Neural cell (in vitro differentiated cells): ENCODE results near the gene ESYT2. TPM values are rescaled to one million over a fixed set of nuclear protein-coding genes. Genes with fewer than 3 reads are reported as not detected.

ENCODE experiments used
- H2AFZ ChIP-seq: fragments of 200-600, 300-800 bp; sonication (generic), shearing (Covaris generic); 2 replicates; pipeline ENCODE4 v1.6.0; 2014; ENCODE audit warnings: low read depth, mild to moderate bottlenecking, antibody characterized with exemption, low read length, moderate library complexity
- H3F3A ChIP-seq: fragments of 200-600 bp; shearing (Covaris generic); 2 replicates; pipeline ENCODE4 v1.6.1; 2016; ENCODE audit warnings: mild to moderate bottlenecking, moderate library complexity, mixed read lengths, antibody characterized with exemption, low read length; ENCODE audit not compliant: insufficient read depth, poor library complexity, severe bottlenecking
- H3K27ac ChIP-seq: fragments of 200-600, 300-800 bp; sonication (generic), shearing (Covaris generic); 2 replicates; pipeline ENCODE4 v1.5.1; 2014; ENCODE audit warnings: mild to moderate bottlenecking, low read length, moderate library complexity
- H3K27me3 ChIP-seq: fragments of 300-800, 200-600 bp; sonication (generic), shearing (Covaris generic); 2 replicates; pipeline ENCODE4 v1.6.0; 2014; ENCODE audit warnings: mild to moderate bottlenecking, low read depth, low read length, moderate library complexity; ENCODE audit not compliant: insufficient read depth
- H3K36me3 ChIP-seq: fragments of 300-800, 200-600 bp; sonication (generic), shearing (Covaris generic); 2 replicates; pipeline ENCODE4 v1.5.1; 2014; ENCODE audit warnings: mild to moderate bottlenecking, antibody characterized with exemption, low read length, moderate library complexity; ENCODE audit not compliant: insufficient read depth
- H3K4me2 ChIP-seq: fragments of 300-800, 200-600 bp; sonication (generic), shearing (Covaris generic); 2 replicates; pipeline ENCODE4 v1.6.0; 2014; ENCODE audit warnings: mild to moderate bottlenecking, low read length
- H3K4me3 ChIP-seq: fragments of 300-800, 200-600 bp; sonication (generic), shearing (Covaris generic); 2 replicates; pipeline ENCODE4 v1.5.1; 2014; ENCODE audit warnings: mild to moderate bottlenecking, low read length, moderate library complexity
- H3K79me2 ChIP-seq: fragments of 200-600 bp; shearing (Covaris generic); replicated peaks from 2 replicates; pipeline ENCODE4 v1.6.0; 2014; ENCODE audit warnings: mild to moderate bottlenecking, low read length, moderate library complexity; ENCODE audit not compliant: insufficient read depth
- H3K9ac ChIP-seq: fragments of 300-800, 200-600 bp; sonication (generic), shearing (Covaris generic); 2 replicates; pipeline ENCODE4 v1.6.1; 2016; ENCODE audit warnings: mild to moderate bottlenecking, low read length, mixed read lengths
- H3K9me2 ChIP-seq: fragments of 200-600 bp; shearing (Covaris generic); 2 replicates; pipeline ENCODE4 v1.6.1; 2016; ENCODE audit warnings: mild to moderate bottlenecking, low read length, mixed read lengths; ENCODE audit not compliant: insufficient read depth
- H3K9me3 ChIP-seq: fragments of 200-600, 300-800 bp; sonication (generic), shearing (Covaris generic); 2 replicates; pipeline ENCODE4 v1.6.1; 2016; ENCODE audit warnings: mild to moderate bottlenecking, mixed run types, low read length, moderate library complexity, mixed read lengths
- H4K20me1 ChIP-seq: fragments of 200-600 bp; shearing (Covaris generic); 2 replicates; pipeline ENCODE4 v1.6.1; 2016; ENCODE audit warnings: mild to moderate bottlenecking, mixed run types; ENCODE audit not compliant: insufficient read depth
- CTCF ChIP-seq: fragments of 450-650 bp; IDR thresholded peaks from 2 replicates; pipeline ENCODE4 v1.5.1; 2014; ENCODE audit warnings: antibody characterized with exemption, mild to moderate bottlenecking, moderate library complexity; ENCODE audit not compliant: poor library complexity, severe bottlenecking
- EP300 ChIP-seq: fragments of 450-650 bp; conservative IDR thresholded peaks from 2 replicates; pipeline ENCODE4 v1.6.1; 2014; ENCODE audit warnings: antibody characterized with exemption, mild to moderate bottlenecking, moderate library complexity; ENCODE audit not compliant: poor library complexity, severe bottlenecking
- EZH2 ChIP-seq: fragments of 200-600, 300-800 bp; shearing (Covaris generic), sonication (generic); IDR thresholded peaks from 2 replicates; pipeline ENCODE4 v1.6.1; 2014; ENCODE audit warnings: antibody characterized with exemption, low read length, borderline replicate concordance, mild to moderate bottlenecking; ENCODE audit not compliant: insufficient read depth, poor library complexity, severe bottlenecking
- MXI1 ChIP-seq: fragments of 450-650 bp; conservative IDR thresholded peaks from 2 replicates; pipeline ENCODE4 v1.6.1; 2014; ENCODE audit warnings: antibody characterized with exemption, mild to moderate bottlenecking; ENCODE audit not compliant: poor library complexity, severe bottlenecking
- POLR2AphosphoS5 ChIP-seq: IDR thresholded peaks from 2 replicates; pipeline ENCODE4 v1.6.1; 2012
- RAD21 ChIP-seq: fragments of 450-650 bp; conservative IDR thresholded peaks from 2 replicates; pipeline ENCODE4 v1.6.1; 2014; ENCODE audit warnings: antibody characterized with exemption, mild to moderate bottlenecking, moderate library complexity
- SMC3 ChIP-seq: fragments of 450-650 bp; conservative IDR thresholded peaks from 2 replicates; pipeline ENCODE4 v1.6.1; 2014; ENCODE audit warnings: antibody characterized with exemption, mild to moderate bottlenecking, moderate library complexity; ENCODE audit not compliant: poor library complexity
- TAF1 ChIP-seq: IDR thresholded peaks from 2 replicates; pipeline ENCODE4 v1.6.1; 2012; ENCODE audit warnings: low read depth
- polyA plus RNA-seq: library from polyadenylated mRNA; depleted of rRNA; stranded (reverse); fragments of >200 nt; gene quantifications from 2 replicates; pipeline ENCODE4 v1.2.3, GENCODE V29; 2014
- TF ChIP-seq, protein P1 (sequence below): IDR thresholded peaks from 2 replicates; pipeline ENCODE4 v1.6.1; 2012; ENCODE audit warnings: borderline replicate concordance

Gene ESYT2
- polyA plus RNA-seq, 1 donor from 2014 or later = 23.8 TPM

DNA sequence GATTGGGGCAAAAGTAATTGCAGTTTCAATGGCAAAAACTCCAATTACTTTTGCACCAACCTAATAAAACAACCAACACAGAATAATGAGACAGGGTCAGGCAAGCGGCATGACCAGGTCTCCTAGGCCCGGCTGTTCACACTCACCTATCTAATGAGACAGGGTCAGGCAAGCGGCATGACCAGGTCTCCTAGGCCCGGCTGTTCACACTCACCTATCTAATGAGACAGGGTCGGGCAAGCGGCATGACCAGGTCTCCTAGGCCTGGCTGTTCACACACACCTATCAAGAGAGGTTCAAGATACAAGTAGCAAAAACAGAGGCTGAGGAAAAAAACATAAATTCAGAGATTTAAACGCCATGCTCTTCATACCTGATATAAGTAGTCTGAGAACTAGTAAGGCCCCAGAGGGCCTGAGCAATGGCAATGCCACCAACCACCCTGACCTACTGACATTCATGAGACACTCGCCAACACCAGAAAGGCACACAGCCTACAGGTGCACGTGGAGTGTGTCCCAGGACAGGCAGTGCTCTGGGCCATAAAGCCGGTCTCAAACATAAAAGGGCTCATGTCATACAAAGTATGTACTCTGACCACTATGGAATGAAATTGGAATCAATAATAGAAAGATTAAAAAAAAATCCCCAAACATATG is 84.1 kb downstream of the ESYT2 start:
- Histone ChIP-seq H3K36me3 (no peaks in the 10 kb centered on the region), H3K9ac (no peak overlapping the region), H3K27me3 (no peaks in the 10 kb centered on the region), H3K9me3 (no peaks in the 10 kb centered on the region), H4K20me1 (no peaks in the 10 kb centered on the region), H3K27ac (no peak overlapping the region), H3K4me3 (no peak overlapping the region), H2AFZ (no peak overlapping the region), H3F3A (no peaks in the 10 kb centered on the region), H3K9me2 (no peaks in the 10 kb centered on the region), H3K79me2 (no peaks in the 10 kb centered on the region), H3K4me2 (no peak overlapping the region)
- no peak for TF ChIP-seq RAD21
- TF ChIP-seq EP300 = no peak
- TF ChIP-seq CTCF = no peak
- TF ChIP-seq, protein P1, sequence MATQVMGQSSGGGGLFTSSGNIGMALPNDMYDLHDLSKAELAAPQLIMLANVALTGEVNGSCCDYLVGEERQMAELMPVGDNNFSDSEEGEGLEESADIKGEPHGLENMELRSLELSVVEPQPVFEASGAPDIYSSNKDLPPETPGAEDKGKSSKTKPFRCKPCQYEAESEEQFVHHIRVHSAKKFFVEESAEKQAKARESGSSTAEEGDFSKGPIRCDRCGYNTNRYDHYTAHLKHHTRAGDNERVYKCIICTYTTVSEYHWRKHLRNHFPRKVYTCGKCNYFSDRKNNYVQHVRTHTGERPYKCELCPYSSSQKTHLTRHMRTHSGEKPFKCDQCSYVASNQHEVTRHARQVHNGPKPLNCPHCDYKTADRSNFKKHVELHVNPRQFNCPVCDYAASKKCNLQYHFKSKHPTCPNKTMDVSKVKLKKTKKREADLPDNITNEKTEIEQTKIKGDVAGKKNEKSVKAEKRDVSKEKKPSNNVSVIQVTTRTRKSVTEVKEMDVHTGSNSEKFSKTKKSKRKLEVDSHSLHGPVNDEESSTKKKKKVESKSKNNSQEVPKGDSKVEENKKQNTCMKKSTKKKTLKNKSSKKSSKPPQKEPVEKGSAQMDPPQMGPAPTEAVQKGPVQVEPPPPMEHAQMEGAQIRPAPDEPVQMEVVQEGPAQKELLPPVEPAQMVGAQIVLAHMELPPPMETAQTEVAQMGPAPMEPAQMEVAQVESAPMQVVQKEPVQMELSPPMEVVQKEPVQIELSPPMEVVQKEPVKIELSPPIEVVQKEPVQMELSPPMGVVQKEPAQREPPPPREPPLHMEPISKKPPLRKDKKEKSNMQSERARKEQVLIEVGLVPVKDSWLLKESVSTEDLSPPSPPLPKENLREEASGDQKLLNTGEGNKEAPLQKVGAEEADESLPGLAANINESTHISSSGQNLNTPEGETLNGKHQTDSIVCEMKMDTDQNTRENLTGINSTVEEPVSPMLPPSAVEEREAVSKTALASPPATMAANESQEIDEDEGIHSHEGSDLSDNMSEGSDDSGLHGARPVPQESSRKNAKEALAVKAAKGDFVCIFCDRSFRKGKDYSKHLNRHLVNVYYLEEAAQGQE = no peak
- TF ChIP-seq SMC3 = no peak

GRCh38 chr7:158744070-158744469 is 85.2 kb downstream of the ESYT2 start:
- H3K9me3 ChIP-seq = no peaks in the 10 kb centered on the region
- no peaks in the 10 kb centered on the region for H3K9me2 ChIP-seq
- no peak overlapping the region for H3K27ac ChIP-seq
- no peak overlapping the region for H2AFZ ChIP-seq
- no peak for TF ChIP-seq MXI1
- TF ChIP-seq POLR2AphosphoS5 = no peak
- no peak for TF ChIP-seq TAF1
- no peak for TF ChIP-seq EP300
- no peak for TF ChIP-seq RAD21
- no peak for TF ChIP-seq EZH2
- TF ChIP-seq CTCF = no peak
- TF ChIP-seq, protein P1 = no peak
- no peak for TF ChIP-seq SMC3
- H3K9ac ChIP-seq = no peak overlapping the region
- no peaks in the 10 kb centered on the region for H3K27me3 ChIP-seq
- no peaks in the 10 kb centered on the region for H3F3A ChIP-seq
- no peaks in the 10 kb centered on the region for H3K36me3 ChIP-seq
- H4K20me1 ChIP-seq = no peaks in the 10 kb centered on the region
- H3K4me3 ChIP-seq = no peak overlapping the region
- H3K4me2 ChIP-seq = no peak overlapping the region
- no peaks in the 10 kb centered on the region for H3K79me2 ChIP-seq
